Muscle of leg (tissue), 11 donors: Measurements from ENCODE around the gene IRF1. TPM values are rescaled to one million over a fixed set of nuclear protein-coding genes. Genes with fewer than 3 reads are reported as not detected.

Experiments used
- DNase-seq: peaks from one replicate; pipeline ENCODE4 v3.0.0; 2013
- H3K27ac ChIP-seq: one replicate; pipeline ENCODE4 v1.5.1; 2013; ENCODE audit warnings: mild to moderate bottlenecking, low read length, control low read depth
- H3K27me3 ChIP-seq: one replicate; pipeline ENCODE4 v1.6.1; 2013; ENCODE audit warnings: low read length; ENCODE audit not compliant: control insufficient read depth, insufficient read depth
- H3K36me3 ChIP-seq: one replicate; pipeline ENCODE4 v1.6.1; 2013; ENCODE audit warnings: low read length; ENCODE audit not compliant: control insufficient read depth, insufficient read depth
- H3K4me1 ChIP-seq: one replicate; pipeline ENCODE4 v1.6.1; 2013; ENCODE audit warnings: low read length; ENCODE audit not compliant: control insufficient read depth, insufficient read depth
- H3K4me3 ChIP-seq: one replicate; pipeline ENCODE4 v1.5.1; 2013; ENCODE audit warnings: low read length, control low read depth
- H3K9me3 ChIP-seq: replicated peaks from 2 replicates; pipeline ENCODE4 v1.6.1; 2013; ENCODE audit warnings: low read depth, low read length; ENCODE audit not compliant: control insufficient read depth
- WGBS: methylation state at CpG from one replicate; pipeline ENCODE4 v1.1.5; 2013; ENCODE audit warnings: missing lambda C conversion rate; ENCODE audit not compliant: insufficient coverage; 5-methylcytosine and 5-hydroxymethylcytosine counted together
- polyA plus RNA-seq, 8 donors: library from polyadenylated mRNA; unstranded; fragments of 120-200 nt; gene quantifications; one replicate each; pipeline versions ENCODE4 v1.2.1 to v1.2.3, GENCODE V29; 2013; ENCODE audit warnings: inconsistent platforms in 1 of 8, low replicate concordance in 1 of 8; ENCODE audit not compliant: insufficient read length in 8 of 8, insufficient read depth in 1 of 8
- total RNA-seq: library from RNA; stranded (reverse); fragments of 120-200 nt; gene quantifications from one replicate; pipeline ENCODE4 v1.2.4, GENCODE V29; 2013

Gene IRF1
- total and polyA plus RNA-seq, 9 donors = 3.7 to 12.8 (median 9.0) TPM

DNA sequence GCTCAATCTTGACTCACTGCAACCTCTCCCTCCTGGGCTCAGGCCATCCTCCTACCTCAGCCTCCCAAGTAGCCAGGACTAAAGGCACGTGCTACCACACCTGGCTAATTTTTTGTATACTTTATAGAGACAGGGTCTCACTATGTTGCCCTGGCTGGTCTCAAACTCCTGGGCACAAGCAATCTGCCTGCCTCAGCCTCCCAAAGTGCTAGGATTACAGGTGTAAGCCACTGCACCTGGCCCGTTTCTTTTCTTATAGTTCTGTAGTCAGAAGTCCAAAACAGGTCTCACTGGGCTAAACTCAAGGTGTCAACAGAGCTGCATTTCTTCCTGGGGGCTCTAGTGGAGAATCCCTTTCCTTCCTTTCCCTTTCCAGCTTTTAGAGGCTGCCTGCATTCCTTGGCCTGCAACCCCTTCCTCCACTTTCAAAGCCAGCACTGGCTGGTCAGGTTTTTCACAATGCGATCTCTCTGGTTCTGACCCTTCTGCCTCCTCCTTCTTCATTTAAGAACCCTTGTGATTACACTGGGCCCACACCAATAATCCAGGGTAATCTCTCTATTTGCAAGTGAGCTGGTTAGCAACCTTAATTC lies 16.3 kb downstream of the IRF1 start:
- Histone ChIP-seq H3K36me3 (peaks cover 8% of the 10 kb centered on the region), H3K4me1 (peaks cover 39% of the 10 kb centered on the region), H3K27ac (no peak overlapping the region), H3K27me3 (no peaks in the 10 kb centered on the region), H3K4me3 (no peak overlapping the region), H3K9me3 (no peaks in the 10 kb centered on the region)
- 94% methylated on average over 2 of the region's 3 CpGs for whole genome bisulfite sequencing
- no peak for DNase-seq

GRCh38 chr5:132473668-132474067 lies 16.9 kb downstream of the IRF1 start:
- Histone ChIP-seq H3K27me3 (no peaks in the 10 kb centered on the region), H3K4me3 (no peak overlapping the region), H3K4me1 (peaks cover 39% of the 10 kb centered on the region), H3K36me3 (peaks cover 8% of the 10 kb centered on the region), H3K27ac (no peak overlapping the region), H3K9me3 (no peaks in the 10 kb centered on the region)
- DNase-seq = no peak
- WGBS = no CpG with 5 or more reads among the region's 1 CpG

DNA sequence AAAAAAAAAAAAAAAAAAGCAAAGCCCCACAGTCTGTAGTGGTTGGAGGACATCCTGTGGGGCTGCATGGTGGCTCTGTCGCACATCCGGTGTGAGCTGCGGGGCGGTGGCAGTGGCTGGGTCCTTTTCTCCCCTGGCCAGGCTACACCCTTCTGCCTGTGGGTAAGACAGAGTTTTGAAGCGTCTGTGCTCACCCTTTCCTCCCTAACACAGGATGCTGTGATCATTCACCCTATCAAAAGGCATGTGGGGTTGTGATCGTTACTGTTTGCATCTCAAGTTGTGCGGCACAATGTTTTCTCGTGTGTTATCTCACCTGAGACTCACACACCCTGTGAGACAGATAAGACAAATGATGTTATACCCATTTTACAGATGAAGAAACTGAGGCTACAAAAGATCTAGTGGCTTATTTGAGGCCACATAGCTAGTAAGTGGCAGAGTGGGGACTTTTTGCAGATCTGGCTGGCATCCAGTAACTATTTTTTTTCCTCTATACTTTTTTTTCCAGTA lies 17.5 kb downstream of the IRF1 start:
- DNase-seq = no peak
- Histone ChIP-seq H3K9me3 (no peaks in the 10 kb centered on the region), H3K4me3 (no peak overlapping the region), H3K4me1 (peaks cover 39% of the 10 kb centered on the region), H3K27me3 (no peaks in the 10 kb centered on the region), H3K36me3 (peaks cover 8% of the 10 kb centered on the region), H3K27ac (no peak overlapping the region)
- WGBS = 100% methylated on average over 3 of the region's 8 CpGs

DNA sequence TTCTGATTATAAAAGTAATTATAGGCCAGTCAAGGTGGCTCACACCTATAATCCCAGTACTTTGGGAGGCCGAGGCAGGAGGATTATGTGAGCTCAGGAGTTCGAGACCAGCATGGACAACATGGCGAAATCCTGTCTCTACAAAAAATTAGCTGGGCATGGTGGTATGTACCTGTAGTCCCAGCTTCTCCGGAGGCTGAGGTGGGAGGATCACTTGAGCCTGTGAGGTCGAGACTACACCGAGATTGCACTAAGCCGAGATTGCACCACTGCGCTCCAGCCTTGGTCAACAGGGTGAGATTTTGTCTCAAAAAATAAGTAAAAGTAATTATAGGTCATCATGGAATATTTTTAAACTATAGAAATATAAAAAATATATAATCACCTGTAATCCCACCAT lies 18.1 kb downstream of the IRF1 start:
- peaks cover 42% of the 10 kb centered on the region for H3K4me1 ChIP-seq
- no peaks in the 10 kb centered on the region for H3K27me3 ChIP-seq
- H3K9me3 ChIP-seq = no peaks in the 10 kb centered on the region
- no peak overlapping the region for H3K4me3 ChIP-seq
- no peak for DNase-seq
- no peak overlapping the region for H3K27ac ChIP-seq
- WGBS = 95% methylated on average over 4 of the region's 8 CpGs
- H3K36me3 ChIP-seq = peaks cover 8% of the 10 kb centered on the region

- Histone ChIP-seq H3K9me3 (no peaks in the 10 kb centered on the region), H3K36me3 (peaks cover 12% of the 10 kb centered on the region), H3K27me3 (no peaks in the 10 kb centered on the region), H3K27ac (no peak overlapping the region), H3K4me3 (no peak overlapping the region), H3K4me1 (peaks cover 43% of the 10 kb centered on the region)
- WGBS = 83% methylated on average over 4 of the region's 7 CpGs
- no peak for DNase-seq
These were observed 18.6 kb downstream of the IRF1 start for GRCh38 chr5:132471944-132472343.

GRCh38 chr5:132471151-132471907 lies 19.2 kb downstream of the IRF1 start:
- no peaks in the 10 kb centered on the region for H3K9me3 ChIP-seq
- H3K4me3 ChIP-seq = no peak overlapping the region
- peaks cover 48% of the 10 kb centered on the region for H3K4me1 ChIP-seq
- H3K36me3 ChIP-seq = peaks cover 12% of the 10 kb centered on the region
- no peaks in the 10 kb centered on the region for H3K27me3 ChIP-seq
- 100% methylated on average over 1 of the region's 2 CpGs for WGBS
- DNase-seq = no peak
- no peak overlapping the region for H3K27ac ChIP-seq

DNA sequence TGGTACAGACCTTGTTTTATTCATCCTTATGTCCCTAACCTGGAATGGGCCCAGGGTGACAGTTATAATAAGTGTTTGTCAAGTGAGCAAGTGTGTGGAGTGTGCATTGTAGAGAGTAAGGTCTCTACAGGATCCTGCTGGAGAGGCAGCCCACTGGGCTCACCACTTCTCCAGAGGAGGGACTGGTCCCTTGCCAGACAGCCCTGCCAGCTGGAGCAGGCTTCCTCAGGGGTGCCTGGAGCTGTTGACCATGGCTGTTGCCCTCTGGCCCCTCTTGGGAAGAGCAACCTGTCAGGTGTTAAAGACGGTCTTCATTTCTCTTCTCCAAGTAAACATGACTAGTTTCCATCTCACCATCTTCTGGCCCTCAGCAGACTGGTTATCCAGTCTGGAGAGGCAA lies 20.0 kb downstream of the IRF1 start:
- no peaks in the 10 kb centered on the region for H3K9me3 ChIP-seq
- H3K4me3 ChIP-seq = no peak overlapping the region
- WGBS = no CpG with 5 or more reads among the region's 1 CpG
- peaks cover 12% of the 10 kb centered on the region for H3K36me3 ChIP-seq
- H3K27me3 ChIP-seq = no peaks in the 10 kb centered on the region
- peak overlapping the region; percentile 55 for H3K27ac ChIP-seq
- DNase-seq = no peak
- peaks cover 47% of the 10 kb centered on the region for H3K4me1 ChIP-seq

DNA sequence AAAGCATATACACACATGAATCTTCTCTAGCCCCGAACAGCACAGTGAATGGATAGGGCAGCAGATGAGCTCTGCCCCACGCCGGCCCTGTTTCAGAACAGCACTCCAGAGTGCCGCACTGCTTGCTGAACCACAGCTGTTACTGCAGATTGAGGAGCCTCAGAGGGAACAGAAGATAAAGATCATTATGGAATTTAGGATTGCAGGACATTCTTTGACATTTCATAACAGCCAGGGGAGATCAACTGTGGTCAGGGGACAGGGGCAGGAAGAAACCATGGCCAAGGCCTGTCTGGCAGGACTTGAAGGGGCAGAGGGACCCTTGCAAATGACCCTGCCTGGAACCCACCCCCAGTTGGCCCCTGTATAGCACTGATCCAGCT lies 20.6 kb downstream of the IRF1 start:
- H3K27ac ChIP-seq = peak overlapping the region; percentile 55
- no peaks in the 10 kb centered on the region for H3K27me3 ChIP-seq
- WGBS = 49% methylated on average over 3 of the region's 4 CpGs
- H3K4me1 ChIP-seq = peaks cover 45% of the 10 kb centered on the region
- no peak for DNase-seq
- no peaks in the 10 kb centered on the region for H3K9me3 ChIP-seq
- no peak overlapping the region for H3K4me3 ChIP-seq
- peaks cover 12% of the 10 kb centered on the region for H3K36me3 ChIP-seq

DNA sequence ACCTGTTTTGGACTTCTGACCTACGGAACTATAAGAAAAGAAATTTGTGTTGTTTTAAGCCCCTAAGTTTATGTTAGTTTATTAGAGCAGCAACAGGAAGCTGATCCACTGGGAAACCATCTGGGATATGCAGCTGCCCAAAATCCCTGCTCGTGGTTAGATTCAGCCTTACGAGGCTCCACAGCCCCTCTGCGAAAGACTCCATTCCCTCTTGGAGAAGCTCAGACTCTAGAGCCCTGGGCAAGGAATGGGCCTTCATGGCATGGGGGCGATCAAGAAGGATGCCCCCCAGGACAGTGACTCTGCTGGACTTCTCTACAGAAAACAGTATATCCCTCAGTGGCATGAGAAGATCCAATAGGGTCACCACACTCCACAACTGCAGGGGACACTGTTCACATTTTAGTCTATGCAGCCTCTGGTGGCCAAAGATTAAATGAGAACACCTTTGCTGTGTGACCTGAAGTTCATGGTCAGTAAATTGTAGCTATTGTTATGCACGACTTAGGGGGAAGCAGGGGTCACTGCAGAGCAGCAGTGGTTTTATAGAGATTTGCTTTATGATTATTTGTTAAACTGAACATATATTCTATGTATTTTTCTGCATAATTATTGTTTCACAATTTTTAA lies 21.1 kb downstream of the IRF1 start:
- Histone ChIP-seq H3K27ac (peak overlapping the region; percentile 52), H3K4me3 (no peak overlapping the region), H3K4me1 (peaks cover 46% of the 10 kb centered on the region), H3K36me3 (peaks cover 14% of the 10 kb centered on the region), H3K27me3 (no peaks in the 10 kb centered on the region), H3K9me3 (no peaks in the 10 kb centered on the region)
- DNase-seq = peak; percentile 76
- 47% methylated on average over 3 of the region's 6 CpGs for WGBS

- WGBS = 54% methylated on average over 2 of the region's 3 CpGs
These were observed 21.8 kb downstream of the IRF1 start for GRCh38 chr5:132468656-132469379.

More at GRCh38 chr5:132468656-132469379, 21.8 kb downstream of the IRF1 start:
- H3K4me1 ChIP-seq = peaks cover 53% of the 10 kb centered on the region
- H3K9me3 ChIP-seq = no peaks in the 10 kb centered on the region
- H3K36me3 ChIP-seq = peaks cover 14% of the 10 kb centered on the region
- H3K4me3 ChIP-seq = no peak overlapping the region
- H3K27me3 ChIP-seq = no peaks in the 10 kb centered on the region
- H3K27ac ChIP-seq = no peak overlapping the region
- DNase-seq = no peak
